DND-41 (cell line): ENCODE data around the gene TMIE.

Experiments
- EZH2 ChIP-seq: IDR thresholded peaks from 3 replicates; pipeline ENCODE4 v1.6.1; 2012; ENCODE audit warnings: borderline replicate concordance, low read depth, mild to moderate bottlenecking, moderate library complexity, low read length, inconsistent platforms; ENCODE audit not compliant: severe bottlenecking
- TF ChIP-seq, protein P1 (sequence below): IDR thresholded peaks from 2 replicates; pipeline ENCODE4 v1.5.1; 2012; ENCODE audit warnings: borderline replicate concordance, low read length, moderate library complexity, mild to moderate bottlenecking; ENCODE audit not compliant: poor library complexity, severe bottlenecking; ENCODE audit errors: extremely low read depth

DNA sequence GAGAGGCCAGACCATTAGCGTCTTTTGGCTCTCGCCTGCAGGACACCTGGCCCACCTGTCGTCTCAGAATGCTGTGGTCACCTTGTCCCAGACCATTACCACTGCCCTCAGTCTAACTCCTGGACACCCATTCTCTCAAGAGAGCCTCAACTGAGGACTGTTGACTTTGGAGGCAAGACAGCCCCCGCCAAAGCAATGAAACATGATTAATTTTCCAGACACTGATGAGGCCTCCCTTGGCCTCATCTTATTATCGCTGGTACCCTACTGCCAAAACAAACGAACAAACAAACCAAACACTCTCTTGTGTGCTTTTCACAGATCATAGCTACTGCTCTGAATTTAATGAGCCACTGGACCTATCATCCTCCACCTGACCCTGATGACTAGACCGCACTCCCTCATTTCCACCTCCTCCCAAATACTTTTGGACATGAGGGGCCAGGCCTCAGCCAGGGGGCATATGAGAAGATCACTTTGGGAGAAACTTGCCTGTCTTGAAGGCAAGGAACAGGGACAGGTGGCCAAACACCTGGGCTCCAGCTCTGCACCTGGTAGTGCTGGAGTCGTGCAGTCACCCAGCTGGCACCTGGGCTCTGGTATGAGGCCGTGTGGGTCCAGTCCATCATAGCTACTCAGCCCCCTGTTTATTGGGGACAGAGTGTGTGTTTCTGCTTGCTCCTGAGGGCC, 35.3 kb upstream of the TMIE start:
- no peak for TF ChIP-seq EZH2
- TF ChIP-seq, protein P1, sequence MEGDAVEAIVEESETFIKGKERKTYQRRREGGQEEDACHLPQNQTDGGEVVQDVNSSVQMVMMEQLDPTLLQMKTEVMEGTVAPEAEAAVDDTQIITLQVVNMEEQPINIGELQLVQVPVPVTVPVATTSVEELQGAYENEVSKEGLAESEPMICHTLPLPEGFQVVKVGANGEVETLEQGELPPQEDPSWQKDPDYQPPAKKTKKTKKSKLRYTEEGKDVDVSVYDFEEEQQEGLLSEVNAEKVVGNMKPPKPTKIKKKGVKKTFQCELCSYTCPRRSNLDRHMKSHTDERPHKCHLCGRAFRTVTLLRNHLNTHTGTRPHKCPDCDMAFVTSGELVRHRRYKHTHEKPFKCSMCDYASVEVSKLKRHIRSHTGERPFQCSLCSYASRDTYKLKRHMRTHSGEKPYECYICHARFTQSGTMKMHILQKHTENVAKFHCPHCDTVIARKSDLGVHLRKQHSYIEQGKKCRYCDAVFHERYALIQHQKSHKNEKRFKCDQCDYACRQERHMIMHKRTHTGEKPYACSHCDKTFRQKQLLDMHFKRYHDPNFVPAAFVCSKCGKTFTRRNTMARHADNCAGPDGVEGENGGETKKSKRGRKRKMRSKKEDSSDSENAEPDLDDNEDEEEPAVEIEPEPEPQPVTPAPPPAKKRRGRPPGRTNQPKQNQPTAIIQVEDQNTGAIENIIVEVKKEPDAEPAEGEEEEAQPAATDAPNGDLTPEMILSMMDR, result no peak
